ENCODE results near the gene SVIL. TPM values are rescaled to one million over a fixed set of nuclear protein-coding genes. Genes with fewer than 3 reads are reported as not detected.

SVIL gene
- total RNA-seq, 2 donors from 2014 or later = 349 to 483 TPM

- H3K9me3 ChIP-seq = no peaks in the 10 kb centered on the region
- ATAC-seq (ENCODE audit: insufficient number of reproducible peaks, low FRiP score, low read depth) = no peak
- DNase-seq (ENCODE audit: low spot score) = no peak
- H3K27me3 ChIP-seq (replicated peaks; ENCODE audit: insufficient read depth) = no peaks in the 10 kb centered on the region
- TF ChIP-seq CTCF (IDR thresholded peaks at IDR 0.05) = no peak
- no peak overlapping the region for H3K4me3 ChIP-seq
- peaks cover 33 to 73% of the 10 kb centered on the region in 2 donors for H3K4me1 ChIP-seq (ENCODE audit: control insufficient read depth in 1 of 2, low read depth in 2 of 2)
- H3K27ac ChIP-seq = peak overlapping the region in 1 of 2 donors; percentile 84
- peaks cover 22% of the 10 kb centered on the region for H3K36me3 ChIP-seq
Observed at GRCh38 chr10:29656451-29656992, 21.8 kb upstream of the SVIL start.

GRCh38 chr10:29652192-29652591 lies 17.4 kb upstream of the SVIL start:
- no peak for TF ChIP-seq CTCF (IDR thresholded peaks at IDR 0.05)
- ATAC-seq (ENCODE audit: insufficient number of reproducible peaks, low FRiP score, low read depth) = no peak
- Histone ChIP-seq H3K4me1 (ENCODE audit: control insufficient read depth in 1 of 2, low read depth in 2 of 2) (peaks cover 16 to 65% of the 10 kb centered on the region in 2 donors), H3K9me3 (no peaks in the 10 kb centered on the region), H3K27ac (no peak overlapping the region), H3K36me3 (peaks cover 15% of the 10 kb centered on the region), H3K4me3 (no peak overlapping the region), H3K27me3 (replicated peaks; ENCODE audit: insufficient read depth) (no peaks in the 10 kb centered on the region)
- no peak for DNase-seq (ENCODE audit: low spot score)

- DNase-seq (ENCODE audit: low spot score) (no peak), ATAC-seq (ENCODE audit: insufficient number of reproducible peaks, low FRiP score, low read depth) (no peak)
- Histone ChIP-seq H3K36me3 (peaks cover 11% of the 10 kb centered on the region), H3K4me3 (no peak overlapping the region), H3K27ac (peak overlapping the region in 1 of 2 donors; percentile 0), H3K27me3 (replicated peaks; ENCODE audit: insufficient read depth) (no peaks in the 10 kb centered on the region), H3K9me3 (no peaks in the 10 kb centered on the region), H3K4me1 (ENCODE audit: control insufficient read depth in 1 of 2, low read depth in 2 of 2) (peaks cover 15 to 65% of the 10 kb centered on the region in 2 donors)
- TF ChIP-seq CTCF (IDR thresholded peaks at IDR 0.05) = no peak
Observed at GRCh38 chr10:29651767-29652166, 17.0 kb upstream of the SVIL start.

GRCh38 chr10:29650552-29650944 lies 15.8 kb upstream of the SVIL start:
- Histone ChIP-seq H3K9me3 (no peaks in the 10 kb centered on the region), H3K27ac (no peak overlapping the region), H3K4me1 (ENCODE audit: control insufficient read depth in 1 of 2, low read depth in 2 of 2) (peaks cover 16 to 66% of the 10 kb centered on the region in 2 donors), H3K27me3 (replicated peaks; ENCODE audit: insufficient read depth) (no peaks in the 10 kb centered on the region), H3K4me3 (no peak overlapping the region), H3K36me3 (peaks cover 2% of the 10 kb centered on the region)
- no peak for DNase-seq (ENCODE audit: low spot score)
- ATAC-seq (ENCODE audit: insufficient number of reproducible peaks, low FRiP score, low read depth) = no peak
- TF ChIP-seq CTCF (IDR thresholded peaks at IDR 0.05) = no peak

- H3K27me3 ChIP-seq (replicated peaks; ENCODE audit: insufficient read depth) = no peaks in the 10 kb centered on the region
- DNase-seq (ENCODE audit: low spot score) = no peak
- no peaks in the 10 kb centered on the region for H3K36me3 ChIP-seq
- H3K27ac ChIP-seq = peak overlapping the region in 1 of 2 donors; percentile 16
- H3K4me3 ChIP-seq = no peak overlapping the region
- no peaks in the 10 kb centered on the region for H3K9me3 ChIP-seq
- ATAC-seq (ENCODE audit: insufficient number of reproducible peaks, low FRiP score, low read depth) = no peak
- TF ChIP-seq CTCF (IDR thresholded peaks at IDR 0.05) = no peak
- H3K4me1 ChIP-seq (ENCODE audit: control insufficient read depth in 1 of 2, low read depth in 2 of 2) = peaks cover 20 to 66% of the 10 kb centered on the region in 2 donors
Observed at GRCh38 chr10:29649561-29650551, 15.1 kb upstream of the SVIL start.

Data from thoracic aorta (tissue), 2 donors.